ENCODE measurements around the gene BMP10.
A peak's percentile ranks its signal among the peaks of the same experiment; 100 is the strongest.

BMP10 gene

GRCh38 chr2:68833162-68833561, 38.0 kb downstream of the BMP10 start:
- no peak for DNase-seq (ENCODE audit: low read depth in 1 of 2, low spot score in 1 of 2)
- H3K27ac ChIP-seq (replicated peaks) = peak overlapping the region; percentile 43; the same call in 1 of the 2 replicates
- no peak overlapping the region for H3K4me3 ChIP-seq (replicated peaks; ENCODE audit: insufficient read depth, low read length)
- TF ChIP-seq REST (IDR thresholded peaks at IDR 0.05; ENCODE audit: insufficient replicate concordance, low read depth) = no peak
- TF ChIP-seq CTCF (IDR thresholded peaks at IDR 0.05; ENCODE audit: insufficient read depth, low read length) = no peak
- no peak for TF ChIP-seq SPI1 (IDR thresholded peaks at IDR 0.05; ENCODE audit: borderline replicate concordance, low read depth)
- no peak for TF ChIP-seq GABPA (IDR thresholded peaks at IDR 0.05; ENCODE audit: low read depth)
- no peak for TF ChIP-seq POLR2AphosphoS5 (IDR thresholded peaks at IDR 0.05; ENCODE audit: low read depth)
- H3K27me3 ChIP-seq (ENCODE audit: insufficient read depth, poor library complexity, severe bottlenecking) = no peaks in the 10 kb centered on the region

- H3K27ac ChIP-seq (replicated peaks) = peak overlapping the region; percentile 43
- no peak for TF ChIP-seq POLR2AphosphoS5 (IDR thresholded peaks at IDR 0.05; ENCODE audit: low read depth)
- TF ChIP-seq CTCF (IDR thresholded peaks at IDR 0.05; ENCODE audit: insufficient read depth, low read length) = no peak
- no peak for TF ChIP-seq GABPA (IDR thresholded peaks at IDR 0.05; ENCODE audit: low read depth)
- peak; percentile 27; the same call in 1 of the 2 replicates for TF ChIP-seq SPI1 (IDR thresholded peaks at IDR 0.05; ENCODE audit: borderline replicate concordance, low read depth)
- TF ChIP-seq REST (IDR thresholded peaks at IDR 0.05; ENCODE audit: insufficient replicate concordance, low read depth) = no peak
- H3K4me3 ChIP-seq (replicated peaks; ENCODE audit: insufficient read depth, low read length) = no peak overlapping the region
- H3K27me3 ChIP-seq (ENCODE audit: insufficient read depth, poor library complexity, severe bottlenecking) = no peaks in the 10 kb centered on the region
- DNase-seq (ENCODE audit: low read depth in 1 of 2, low spot score in 1 of 2) = peak; percentile 52 to 62
Observed at GRCh38 chr2:68832233-68832869, 38.8 kb downstream of the BMP10 start.

GRCh38 chr2:68831686-68832232, 39.4 kb downstream of the BMP10 start:
- Histone ChIP-seq H3K27ac (replicated peaks) (peak overlapping the region; percentile 43), H3K27me3 (ENCODE audit: insufficient read depth, poor library complexity, severe bottlenecking) (no peaks in the 10 kb centered on the region)
- no peak for DNase-seq (ENCODE audit: low read depth in 1 of 2, low spot score in 1 of 2)

More at GRCh38 chr2:68831686-68832232, 39.4 kb downstream of the BMP10 start:
- no peak overlapping the region for H3K4me3 ChIP-seq (replicated peaks; ENCODE audit: insufficient read depth, low read length)
- no peak for TF ChIP-seq CTCF (IDR thresholded peaks at IDR 0.05; ENCODE audit: insufficient read depth, low read length)
- peak; percentile 9; the same call in 1 of the 2 replicates for TF ChIP-seq SPI1 (IDR thresholded peaks at IDR 0.05; ENCODE audit: borderline replicate concordance, low read depth)
- TF ChIP-seq REST (IDR thresholded peaks at IDR 0.05; ENCODE audit: insufficient replicate concordance, low read depth) = no peak

Data from HL-60 (cell line).